ENCODE measurements around the gene NAIF1.
"Not testable (repeated sequence)": the region's sequence is repeated elsewhere in the genome, so short reads cannot be mapped to it uniquely, and the experiment has no call there.

The NAIF1 gene

DNA sequence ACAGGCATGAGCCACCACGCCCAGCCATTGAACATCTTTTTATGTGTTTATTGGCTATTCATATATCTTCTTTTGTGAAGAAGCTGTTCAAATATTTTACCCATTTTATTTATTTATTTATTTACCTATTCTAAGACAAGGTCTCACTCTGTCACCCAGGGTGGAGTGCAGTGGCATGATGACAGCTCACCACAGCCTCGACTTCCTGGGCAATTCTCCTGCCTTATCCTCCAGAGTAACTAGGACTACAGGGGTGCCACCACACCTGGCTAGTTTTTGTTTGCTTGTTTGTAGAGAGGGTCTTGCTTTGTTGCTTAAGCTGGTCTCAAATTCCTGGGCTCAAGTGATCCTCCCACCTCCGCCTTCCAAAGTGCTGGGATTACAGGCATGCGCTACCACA lies 33.5 kb downstream of the NAIF1 start:
- DNase-seq (ENCODE audit: low read depth in 2 of 2), result no peak

DNA sequence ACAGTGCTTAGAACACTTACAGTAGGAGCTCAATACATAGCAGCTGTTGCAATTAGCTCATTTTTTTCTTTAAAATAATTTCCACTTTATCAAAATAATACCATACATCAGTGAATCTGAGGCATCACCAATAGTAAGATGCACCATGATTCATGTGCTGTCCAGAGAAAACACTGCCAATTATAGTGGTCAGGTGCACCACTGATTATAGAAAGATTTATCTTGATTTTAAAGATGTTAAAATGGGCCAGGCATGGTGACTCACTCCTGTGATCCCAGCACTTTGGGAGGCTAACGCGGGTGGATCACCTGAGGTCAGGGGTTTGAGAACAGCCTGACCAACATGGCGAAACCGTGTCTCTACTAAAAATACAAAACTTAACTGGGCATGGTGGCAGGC lies 39.4 kb downstream of the NAIF1 start:
- DNase-seq (ENCODE audit: low read depth in 2 of 2), result no peak

DNA sequence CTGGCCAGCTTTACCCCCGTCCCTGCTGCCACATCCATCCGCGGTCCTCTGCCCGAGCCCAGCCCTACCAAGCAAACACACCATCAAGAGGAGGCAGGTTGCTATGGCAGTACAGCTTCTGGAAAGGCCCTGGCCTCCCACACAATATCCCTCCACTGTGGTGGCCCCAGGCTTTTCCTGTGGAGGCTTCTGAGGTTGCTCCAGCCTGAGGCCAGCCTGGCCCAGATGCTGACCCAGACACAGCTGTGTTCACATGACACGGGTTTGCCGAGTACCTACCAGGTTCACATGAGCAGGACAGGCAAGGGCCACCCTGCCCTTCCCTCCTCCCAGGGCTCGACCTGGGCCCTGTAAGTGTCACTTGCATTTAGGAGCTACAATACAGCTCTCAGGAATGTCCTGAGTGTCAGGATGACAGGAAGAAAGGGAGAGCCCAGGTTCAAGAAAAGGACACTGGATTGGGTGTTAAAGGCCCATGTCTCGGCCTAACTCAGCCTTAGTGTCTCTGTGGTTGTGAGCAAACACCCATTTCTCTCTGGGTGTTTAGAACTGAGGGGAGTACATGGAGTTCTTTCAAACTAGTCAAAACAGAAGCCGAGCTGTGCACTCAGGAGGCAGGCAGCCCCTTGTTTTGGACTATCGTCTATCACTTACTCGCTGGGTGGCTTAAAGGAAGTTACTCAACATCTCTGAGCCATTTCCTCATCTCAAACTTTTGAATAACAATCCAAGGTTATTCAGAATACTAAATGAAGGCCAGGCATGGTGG lies 40.2 kb downstream of the NAIF1 start:
- no peak for DNase-seq (ENCODE audit: low read depth in 2 of 2)

DNA sequence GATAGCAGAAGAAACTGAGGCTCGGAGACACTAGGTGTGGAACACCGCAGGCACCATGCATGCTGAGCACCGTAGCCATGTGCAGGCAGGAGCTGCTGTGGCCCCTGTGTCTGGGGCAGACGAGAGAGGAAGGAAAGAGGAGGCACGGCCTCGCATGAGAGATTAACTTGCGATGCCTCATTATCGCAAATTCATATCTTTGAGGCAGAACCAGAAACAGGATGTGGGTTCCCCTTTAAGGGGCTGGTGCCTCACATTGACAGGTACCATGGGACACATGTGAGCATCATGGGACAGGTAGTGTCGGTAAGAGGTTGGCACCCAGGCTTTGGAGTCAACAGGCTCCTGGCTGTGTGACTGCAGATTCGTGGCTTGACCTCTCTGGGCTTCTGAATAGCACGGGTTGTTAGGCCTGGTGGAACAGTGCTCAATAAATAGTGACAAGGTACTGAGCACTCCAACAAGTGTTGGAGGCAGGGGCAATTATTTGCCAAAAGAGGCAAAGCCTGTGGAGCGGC lies 40.8 kb downstream of the NAIF1 start:
- no peak for DNase-seq (ENCODE audit: low read depth in 2 of 2)

DNA sequence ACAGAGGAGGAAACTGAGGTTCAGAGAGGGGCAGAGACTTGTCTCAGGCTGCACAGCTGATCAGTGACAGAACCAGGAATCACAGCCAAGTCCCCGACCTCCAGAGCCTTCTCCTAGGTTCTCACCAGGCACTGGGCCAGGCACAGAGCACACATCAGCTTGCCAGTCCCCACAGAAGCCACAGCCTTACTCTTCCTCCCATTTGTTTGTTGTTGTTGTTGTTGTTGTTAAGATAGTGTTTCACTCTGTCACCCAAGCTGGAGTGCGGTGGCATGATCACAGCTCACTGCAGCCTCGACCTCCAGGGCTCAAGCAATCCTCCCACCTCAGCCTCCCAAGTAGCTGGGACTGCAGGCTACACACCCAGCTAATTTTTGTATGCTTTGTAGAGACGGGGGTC lies 41.4 kb downstream of the NAIF1 start:
- DNase-seq (ENCODE audit: low read depth in 2 of 2), result no peak

DNA sequence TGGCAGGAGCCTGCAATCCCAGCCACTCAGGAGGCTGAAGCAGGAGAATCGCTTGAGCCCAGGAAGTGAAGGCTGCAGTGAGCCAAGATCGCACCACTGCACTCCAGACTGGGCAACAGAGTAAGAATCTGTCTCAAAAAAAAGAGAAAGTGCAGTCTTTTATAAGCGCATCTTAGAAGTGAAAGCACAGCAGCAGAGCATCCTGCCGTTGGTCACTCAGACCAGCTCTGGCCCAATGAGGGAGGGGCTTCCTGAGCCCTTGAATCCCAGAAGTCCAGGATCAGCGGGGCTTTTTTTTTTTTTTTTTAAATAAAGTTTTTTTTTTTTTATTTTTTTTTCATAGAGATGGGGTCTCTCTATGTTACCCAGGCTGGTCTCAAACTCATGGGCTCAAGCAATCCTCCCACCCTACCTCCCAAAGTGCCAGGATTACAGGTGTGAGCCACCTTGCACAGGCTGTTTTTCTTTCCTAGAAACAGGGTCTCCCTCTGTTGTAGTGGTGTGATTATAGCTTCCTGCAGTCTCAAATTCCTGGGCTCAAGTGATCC lies 42.3 kb downstream of the NAIF1 start:
- no peak for DNase-seq (ENCODE audit: low read depth in 2 of 2)

DNA sequence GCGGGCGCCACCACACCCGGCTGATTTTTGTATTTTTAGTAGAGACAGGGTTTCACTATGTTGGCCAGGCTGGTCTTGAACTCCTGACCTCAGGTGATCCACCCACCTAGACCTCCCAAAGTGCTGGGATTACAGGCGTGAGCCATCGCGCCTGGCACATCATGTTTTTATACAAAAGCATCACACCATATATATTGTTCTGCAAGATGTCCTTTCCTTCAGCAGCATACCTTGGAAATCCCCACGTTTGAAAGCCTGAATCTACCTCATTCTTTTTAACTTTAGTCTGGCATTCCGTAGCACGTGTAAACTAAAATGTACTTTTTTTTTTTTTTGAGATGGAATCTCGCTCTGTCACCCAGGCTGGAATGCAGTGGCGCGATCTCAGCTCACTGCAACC lies 43.4 kb downstream of the NAIF1 start:
- DNase-seq (ENCODE audit: low read depth in 2 of 2), result not testable (repeated sequence)

DNA sequence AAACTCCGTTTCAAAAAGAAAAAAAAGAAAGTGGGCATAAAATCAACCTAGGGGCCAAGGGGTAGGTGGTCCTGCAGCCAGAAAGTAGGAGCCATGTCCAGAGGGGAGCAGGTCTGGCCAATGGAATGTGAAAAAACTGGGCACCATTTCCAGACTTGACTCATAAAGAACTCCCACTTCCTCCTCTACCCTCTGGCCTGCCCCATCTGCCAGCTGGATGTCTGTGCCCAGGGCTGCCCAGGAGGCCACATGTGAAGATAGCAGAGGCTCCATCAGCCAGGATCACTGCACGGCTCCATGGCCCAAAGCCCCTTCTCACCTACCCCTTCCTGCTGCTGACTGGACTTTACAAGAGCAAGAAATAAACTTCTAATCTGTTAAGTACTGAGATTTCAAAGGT lies 44.2 kb downstream of the NAIF1 start:
- DNase-seq (ENCODE audit: low read depth in 2 of 2), result no peak

DNA sequence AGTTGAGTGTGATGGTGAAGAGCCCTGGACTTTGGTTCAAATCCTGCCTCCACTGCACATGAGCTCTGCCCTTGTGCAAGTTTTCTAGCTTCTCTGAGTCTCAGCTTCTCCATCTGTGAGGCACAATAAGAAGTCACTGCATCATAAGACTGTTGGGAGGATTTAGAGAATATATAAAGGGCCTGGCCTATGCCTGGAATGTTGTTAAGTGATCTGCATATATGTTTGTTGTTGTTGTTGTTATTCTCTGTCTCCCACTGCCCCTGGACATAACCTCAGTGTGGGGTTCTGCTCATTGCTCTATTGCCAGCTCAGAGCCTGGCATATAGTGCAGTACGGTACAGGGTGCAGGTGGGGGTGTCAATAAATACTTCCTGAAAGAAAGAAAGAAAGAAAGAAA lies 46.0 kb downstream of the NAIF1 start:
- DNase-seq (ENCODE audit: low read depth in 2 of 2), result no peak

DNA sequence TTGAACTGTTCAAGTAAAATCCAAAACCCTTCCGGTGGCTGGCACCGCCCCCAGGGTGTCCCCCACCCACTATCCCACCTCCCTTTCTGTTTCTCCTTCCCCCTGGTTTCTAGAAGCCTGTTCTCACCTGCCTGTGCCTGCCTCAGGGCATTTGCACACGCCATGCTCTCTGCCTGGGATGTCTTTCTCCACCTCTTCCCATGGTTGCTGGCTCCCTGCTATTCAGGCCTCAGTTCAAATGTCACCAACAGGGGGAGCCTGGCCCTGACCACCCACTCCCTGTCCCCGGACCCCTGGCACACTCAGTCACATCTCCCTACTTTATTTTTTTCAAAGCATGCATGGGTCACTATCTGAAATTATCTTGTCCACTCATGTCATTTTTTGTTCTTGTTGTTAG lies 46.4 kb downstream of the NAIF1 start:
- no peak for DNase-seq (ENCODE audit: low read depth in 2 of 2)

DNA sequence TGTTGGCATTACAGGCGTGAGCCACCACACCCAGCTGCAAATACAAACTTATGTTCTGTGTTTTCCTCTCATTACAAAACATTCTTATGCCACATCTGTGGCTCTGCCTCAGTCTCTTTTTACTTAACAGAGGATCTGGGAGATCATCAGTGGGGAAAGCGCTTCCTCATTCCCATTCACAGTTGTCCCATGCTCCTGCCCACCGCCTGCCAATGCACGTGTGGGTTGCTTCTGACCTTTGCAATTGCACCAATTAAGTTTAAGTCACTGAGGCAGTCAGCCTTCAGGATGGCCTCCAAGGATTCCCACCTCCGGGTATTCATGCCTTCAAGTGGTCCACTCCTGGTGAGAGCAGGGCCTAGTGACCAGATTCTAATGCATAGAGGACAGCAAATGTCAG lies 51.4 kb downstream of the NAIF1 start:
- DNase-seq (ENCODE audit: low read depth in 2 of 2), result no peak
